ENCODE data around the gene TLE1. TPM values are rescaled to one million over a fixed set of nuclear protein-coding genes. Genes with fewer than 3 reads are reported as not detected.
"Not testable (repeated sequence)": the region's sequence is repeated elsewhere in the genome, so short reads cannot be mapped to it uniquely, and the experiment has no call there.

Gene TLE1
- total RNA-seq, 4 donors from 2014 or later, result 52.3 to 125 (median 76.8) TPM

- Histone ChIP-seq H3K27ac (replicated peaks in 1 of 4) (no peak overlapping the region), H3K4me3 (no peak overlapping the region), H3K9me3 (no peaks in the 10 kb centered on the region), H3K4me1 (peaks cover 8 to 21% (median 9%) of the 10 kb centered on the region in 4 donors), H3K36me3 (no peaks in the 10 kb centered on the region), H3K27me3 (no peaks in the 10 kb centered on the region)
- WGBS, result 87% methylated on average over 6 of the region's 6 CpGs
- TF ChIP-seq POLR2A (IDR thresholded peaks at IDR 0.05; ENCODE audit: low read depth) (no peak), POLR2AphosphoS5 (IDR thresholded peaks at IDR 0.05) (no peak), EP300 (IDR thresholded peaks at IDR 0.05) (no peak)
- TF ChIP-seq, protein P1, sequence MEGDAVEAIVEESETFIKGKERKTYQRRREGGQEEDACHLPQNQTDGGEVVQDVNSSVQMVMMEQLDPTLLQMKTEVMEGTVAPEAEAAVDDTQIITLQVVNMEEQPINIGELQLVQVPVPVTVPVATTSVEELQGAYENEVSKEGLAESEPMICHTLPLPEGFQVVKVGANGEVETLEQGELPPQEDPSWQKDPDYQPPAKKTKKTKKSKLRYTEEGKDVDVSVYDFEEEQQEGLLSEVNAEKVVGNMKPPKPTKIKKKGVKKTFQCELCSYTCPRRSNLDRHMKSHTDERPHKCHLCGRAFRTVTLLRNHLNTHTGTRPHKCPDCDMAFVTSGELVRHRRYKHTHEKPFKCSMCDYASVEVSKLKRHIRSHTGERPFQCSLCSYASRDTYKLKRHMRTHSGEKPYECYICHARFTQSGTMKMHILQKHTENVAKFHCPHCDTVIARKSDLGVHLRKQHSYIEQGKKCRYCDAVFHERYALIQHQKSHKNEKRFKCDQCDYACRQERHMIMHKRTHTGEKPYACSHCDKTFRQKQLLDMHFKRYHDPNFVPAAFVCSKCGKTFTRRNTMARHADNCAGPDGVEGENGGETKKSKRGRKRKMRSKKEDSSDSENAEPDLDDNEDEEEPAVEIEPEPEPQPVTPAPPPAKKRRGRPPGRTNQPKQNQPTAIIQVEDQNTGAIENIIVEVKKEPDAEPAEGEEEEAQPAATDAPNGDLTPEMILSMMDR (IDR thresholded peaks at IDR 0.05), result no peak
- intact Hi-C loops (cut with DNase I), result no loop called here
- DNase-seq (ENCODE audit: extremely low spot score), result no peak
Observed at GRCh38 chr9:81693671-81694378, 4.5 kb upstream of the TLE1 start.

GRCh38 chr9:81690251-81690851 lies 1.0 kb upstream of the TLE1 start:
- DNase-seq (ENCODE audit: extremely low spot score), result no peak
- 8% methylated on average over 22 of the region's 23 CpGs for WGBS
- H3K9me3 ChIP-seq, result no peaks in the 10 kb centered on the region

GRCh38 chr9:81689093-81689342 lies 329 bp downstream of the TLE1 start:
- H3K27me3 ChIP-seq; DNase-seq (ENCODE audit: extremely low spot score); H3K9me3 ChIP-seq: not testable (repeated sequence)
- H3K36me3 ChIP-seq, result peaks cover 0 to 12% (median 6%) of the 10 kb centered on the region in 4 donors
- peak overlapping the region; percentile 73 to 92 (median 91) for H3K4me3 ChIP-seq
- intact Hi-C loops (cut with DNase I), result loop anchor here (10.0 kb wide), 1 partner anchor 294 kb away; no protein-coding TSS in a partner anchor
- peaks cover 15 to 41% (median 38%) of the 10 kb centered on the region in 4 donors for H3K4me1 ChIP-seq
- peak overlapping the region; percentile 92 to 97 (median 96) for H3K27ac ChIP-seq (replicated peaks in 1 of 4)
- 0% methylated on average over 9 of the region's 21 CpGs for WGBS

More at GRCh38 chr9:81690251-81690851, 1.0 kb upstream of the TLE1 start:
- TF ChIP-seq POLR2AphosphoS5 (IDR thresholded peaks at IDR 0.05) (no peak), POLR2A (IDR thresholded peaks at IDR 0.05; ENCODE audit: low read depth) (no peak), EP300 (IDR thresholded peaks at IDR 0.05) (no peak)
- TF ChIP-seq, protein P1 (IDR thresholded peaks at IDR 0.05), result no peak
- peak overlapping the region; percentile 73 to 92 (median 91) for H3K4me3 ChIP-seq
- H3K4me1 ChIP-seq, result peaks cover 15 to 37% (median 24%) of the 10 kb centered on the region in 4 donors
- intact Hi-C loops (cut with DNase I), result loop anchor here (2.0 kb wide), 1 partner anchor 158 kb away; no protein-coding TSS in a partner anchor
- peak overlapping the region; percentile 92 to 97 (median 96) for H3K27ac ChIP-seq (replicated peaks in 1 of 4)
- peaks cover 0 to 2% (median under 1%) of the 10 kb centered on the region in 4 donors for H3K36me3 ChIP-seq
- no peaks in the 10 kb centered on the region for H3K27me3 ChIP-seq

GRCh38 chr9:81688262-81689092 lies 870 bp downstream of the TLE1 start:
- Histone ChIP-seq H3K27ac (replicated peaks in 1 of 4) (peak overlapping the region; percentile 92 to 97 (median 96)), H3K4me3 (peak overlapping the region; percentile 73 to 92 (median 91)), H3K4me1 (peaks cover 17 to 44% (median 43%) of the 10 kb centered on the region in 4 donors), H3K36me3 (peaks cover 0 to 12% (median 6%) of the 10 kb centered on the region in 4 donors)
- not testable (repeated sequence) for H3K9me3 ChIP-seq; H3K27me3 ChIP-seq; DNase-seq (ENCODE audit: extremely low spot score)
- WGBS, result 0% methylated on average over 12 of the region's 107 CpGs
- intact Hi-C loops (cut with DNase I), result loop anchor here (10.0 kb wide), 1 partner anchor 294 kb away; no protein-coding TSS in a partner anchor
- peak in 1 of 2 donors; percentile 79 for TF ChIP-seq POLR2AphosphoS5 (IDR thresholded peaks at IDR 0.05)
- TF ChIP-seq EP300 (IDR thresholded peaks at IDR 0.05), result peak; percentile 22

- H3K4me1 ChIP-seq, result peaks cover 22 to 52% (median 51%) of the 10 kb centered on the region in 4 donors
- no peak for DNase-seq (ENCODE audit: extremely low spot score)
- WGBS, result under 1% methylated on average over 28 of the region's 51 CpGs
Observed at GRCh38 chr9:81687521-81688261, 1.7 kb downstream of the TLE1 start.

More at GRCh38 chr9:81687521-81688261, 1.7 kb downstream of the TLE1 start:
- Histone ChIP-seq H3K27ac (replicated peaks in 1 of 4) (peak overlapping the region; percentile 92 to 97 (median 96)), H3K4me3 (peak overlapping the region; percentile 73 to 92 (median 91)), H3K9me3 (no peaks in the 10 kb centered on the region), H3K36me3 (peaks cover 0 to 18% (median 6%) of the 10 kb centered on the region in 4 donors), H3K27me3 (no peaks in the 10 kb centered on the region)
- TF ChIP-seq POLR2A (IDR thresholded peaks at IDR 0.05; ENCODE audit: low read depth) (no peak), EP300 (IDR thresholded peaks at IDR 0.05) (no peak), POLR2AphosphoS5 (IDR thresholded peaks at IDR 0.05) (no peak)
- TF ChIP-seq, protein P1 (IDR thresholded peaks at IDR 0.05), result no peak
- intact Hi-C loops (cut with DNase I), result loop anchor here (2.0 to 10.0 kb wide), 2 partner anchors 163 to 293 kb away; no protein-coding TSS in a partner anchor
